ENCODE data around the gene STOM.

DNA sequence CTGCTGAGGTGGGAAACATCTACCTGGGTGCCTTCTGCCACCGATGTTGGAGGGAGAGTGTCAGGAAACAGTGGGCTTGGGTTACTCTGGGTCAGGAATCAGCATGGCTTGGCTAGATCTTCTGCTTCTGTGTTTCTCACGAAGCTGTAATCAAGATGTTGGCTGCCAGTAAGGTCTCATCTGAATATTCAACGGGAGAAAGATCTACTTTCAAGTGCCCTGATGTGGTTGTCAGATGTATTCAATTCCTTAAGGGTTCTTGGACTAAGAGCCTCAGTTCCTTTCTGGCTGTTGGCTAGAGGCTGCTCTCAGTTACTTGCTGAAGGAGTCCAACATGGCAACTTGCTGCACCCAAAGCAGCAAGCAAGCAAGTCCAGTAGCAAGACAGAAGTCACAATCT is 41.9 kb upstream of the STOM start:
- TF ChIP-seq, protein P1, sequence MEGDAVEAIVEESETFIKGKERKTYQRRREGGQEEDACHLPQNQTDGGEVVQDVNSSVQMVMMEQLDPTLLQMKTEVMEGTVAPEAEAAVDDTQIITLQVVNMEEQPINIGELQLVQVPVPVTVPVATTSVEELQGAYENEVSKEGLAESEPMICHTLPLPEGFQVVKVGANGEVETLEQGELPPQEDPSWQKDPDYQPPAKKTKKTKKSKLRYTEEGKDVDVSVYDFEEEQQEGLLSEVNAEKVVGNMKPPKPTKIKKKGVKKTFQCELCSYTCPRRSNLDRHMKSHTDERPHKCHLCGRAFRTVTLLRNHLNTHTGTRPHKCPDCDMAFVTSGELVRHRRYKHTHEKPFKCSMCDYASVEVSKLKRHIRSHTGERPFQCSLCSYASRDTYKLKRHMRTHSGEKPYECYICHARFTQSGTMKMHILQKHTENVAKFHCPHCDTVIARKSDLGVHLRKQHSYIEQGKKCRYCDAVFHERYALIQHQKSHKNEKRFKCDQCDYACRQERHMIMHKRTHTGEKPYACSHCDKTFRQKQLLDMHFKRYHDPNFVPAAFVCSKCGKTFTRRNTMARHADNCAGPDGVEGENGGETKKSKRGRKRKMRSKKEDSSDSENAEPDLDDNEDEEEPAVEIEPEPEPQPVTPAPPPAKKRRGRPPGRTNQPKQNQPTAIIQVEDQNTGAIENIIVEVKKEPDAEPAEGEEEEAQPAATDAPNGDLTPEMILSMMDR (IDR thresholded peaks at IDR 0.05), result no peak
- TF ChIP-seq POLR2A (IDR thresholded peaks at IDR 0.05), result no peak

Measured in testis (tissue), 2 donors.